ENCODE results near the gene CCDC188. TPM values are rescaled to one million over a fixed set of nuclear protein-coding genes. Genes with fewer than 3 reads are reported as not detected.
A peak's percentile ranks its signal among the peaks of the same experiment; 100 is the strongest.

CCDC188 gene
- total and polyA plus RNA-seq, 9 of the 15 experiments (the other 6 are each of a cell fraction or from before 2014, with no cell fraction given), result not detected

DNA sequence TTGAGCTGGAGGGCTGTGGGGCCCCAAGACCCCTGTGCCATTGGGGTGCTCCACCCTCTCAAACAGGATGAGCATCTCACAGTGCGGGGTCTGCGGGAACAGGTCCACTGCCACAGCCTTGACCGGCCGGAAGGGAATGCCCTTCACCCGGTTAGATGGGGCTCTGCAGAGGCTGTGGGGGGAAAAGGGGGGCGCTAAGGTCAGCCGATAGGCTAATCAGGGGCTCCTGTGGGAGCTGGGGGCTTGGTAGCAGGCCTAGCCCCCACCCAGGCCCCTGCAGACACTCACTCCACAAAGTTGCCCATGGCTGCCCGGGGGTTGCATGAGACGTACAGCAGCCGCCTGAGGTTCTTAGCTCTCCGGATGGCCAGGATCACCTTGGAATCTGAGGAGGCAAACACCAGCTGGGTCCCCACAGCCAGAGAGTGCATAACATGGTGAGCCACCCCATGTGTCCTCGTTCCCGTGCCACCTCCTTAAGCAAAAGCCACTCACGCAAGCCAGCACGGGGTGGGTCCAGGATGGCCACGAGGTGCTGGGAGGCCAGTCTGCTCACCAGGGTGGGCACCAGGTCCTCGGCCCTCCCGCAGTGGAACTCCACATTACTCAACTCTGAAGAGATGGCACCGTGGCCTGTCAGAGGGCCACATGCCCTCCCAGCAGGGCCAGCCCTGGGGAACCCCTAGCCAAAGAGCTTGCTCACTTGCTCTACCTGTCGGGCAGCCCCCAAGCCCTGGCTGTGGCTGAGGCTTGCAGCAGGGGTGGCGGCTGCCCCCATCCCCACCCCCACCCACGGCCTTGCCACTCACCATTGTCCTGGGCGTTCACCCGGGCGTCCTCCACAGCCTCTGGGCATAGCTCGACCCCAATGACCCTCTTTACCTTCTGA lies 38.0 kb downstream of the CCDC188 start (continued):
- TF ChIP-seq, protein P1, sequence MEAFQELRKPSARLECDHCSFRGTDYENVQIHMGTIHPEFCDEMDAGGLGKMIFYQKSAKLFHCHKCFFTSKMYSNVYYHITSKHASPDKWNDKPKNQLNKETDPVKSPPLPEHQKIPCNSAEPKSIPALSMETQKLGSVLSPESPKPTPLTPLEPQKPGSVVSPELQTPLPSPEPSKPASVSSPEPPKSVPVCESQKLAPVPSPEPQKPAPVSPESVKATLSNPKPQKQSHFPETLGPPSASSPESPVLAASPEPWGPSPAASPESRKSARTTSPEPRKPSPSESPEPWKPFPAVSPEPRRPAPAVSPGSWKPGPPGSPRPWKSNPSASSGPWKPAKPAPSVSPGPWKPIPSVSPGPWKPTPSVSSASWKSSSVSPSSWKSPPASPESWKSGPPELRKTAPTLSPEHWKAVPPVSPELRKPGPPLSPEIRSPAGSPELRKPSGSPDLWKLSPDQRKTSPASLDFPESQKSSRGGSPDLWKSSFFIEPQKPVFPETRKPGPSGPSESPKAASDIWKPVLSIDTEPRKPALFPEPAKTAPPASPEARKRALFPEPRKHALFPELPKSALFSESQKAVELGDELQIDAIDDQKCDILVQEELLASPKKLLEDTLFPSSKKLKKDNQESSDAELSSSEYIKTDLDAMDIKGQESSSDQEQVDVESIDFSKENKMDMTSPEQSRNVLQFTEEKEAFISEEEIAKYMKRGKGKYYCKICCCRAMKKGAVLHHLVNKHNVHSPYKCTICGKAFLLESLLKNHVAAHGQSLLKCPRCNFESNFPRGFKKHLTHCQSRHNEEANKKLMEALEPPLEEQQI (IDR thresholded peaks at IDR 0.05), result no peak
- TF ChIP-seq ZNF24 (IDR thresholded peaks at IDR 0.05), result no peak
- TF ChIP-seq, protein P2, sequence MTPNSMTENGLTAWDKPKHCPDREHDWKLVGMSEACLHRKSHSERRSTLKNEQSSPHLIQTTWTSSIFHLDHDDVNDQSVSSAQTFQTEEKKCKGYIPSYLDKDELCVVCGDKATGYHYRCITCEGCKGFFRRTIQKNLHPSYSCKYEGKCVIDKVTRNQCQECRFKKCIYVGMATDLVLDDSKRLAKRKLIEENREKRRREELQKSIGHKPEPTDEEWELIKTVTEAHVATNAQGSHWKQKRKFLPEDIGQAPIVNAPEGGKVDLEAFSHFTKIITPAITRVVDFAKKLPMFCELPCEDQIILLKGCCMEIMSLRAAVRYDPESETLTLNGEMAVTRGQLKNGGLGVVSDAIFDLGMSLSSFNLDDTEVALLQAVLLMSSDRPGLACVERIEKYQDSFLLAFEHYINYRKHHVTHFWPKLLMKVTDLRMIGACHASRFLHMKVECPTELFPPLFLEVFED (CRISPR knock-in tag; conservative IDR thresholded peaks at IDR 0.05), result 0 out of 2 replicates have a peak, but pooled peaks have one; percentile 1
- no peak for TF ChIP-seq ADNP (tag; IDR thresholded peaks at IDR 0.05)
- TF ChIP-seq, protein P3, sequence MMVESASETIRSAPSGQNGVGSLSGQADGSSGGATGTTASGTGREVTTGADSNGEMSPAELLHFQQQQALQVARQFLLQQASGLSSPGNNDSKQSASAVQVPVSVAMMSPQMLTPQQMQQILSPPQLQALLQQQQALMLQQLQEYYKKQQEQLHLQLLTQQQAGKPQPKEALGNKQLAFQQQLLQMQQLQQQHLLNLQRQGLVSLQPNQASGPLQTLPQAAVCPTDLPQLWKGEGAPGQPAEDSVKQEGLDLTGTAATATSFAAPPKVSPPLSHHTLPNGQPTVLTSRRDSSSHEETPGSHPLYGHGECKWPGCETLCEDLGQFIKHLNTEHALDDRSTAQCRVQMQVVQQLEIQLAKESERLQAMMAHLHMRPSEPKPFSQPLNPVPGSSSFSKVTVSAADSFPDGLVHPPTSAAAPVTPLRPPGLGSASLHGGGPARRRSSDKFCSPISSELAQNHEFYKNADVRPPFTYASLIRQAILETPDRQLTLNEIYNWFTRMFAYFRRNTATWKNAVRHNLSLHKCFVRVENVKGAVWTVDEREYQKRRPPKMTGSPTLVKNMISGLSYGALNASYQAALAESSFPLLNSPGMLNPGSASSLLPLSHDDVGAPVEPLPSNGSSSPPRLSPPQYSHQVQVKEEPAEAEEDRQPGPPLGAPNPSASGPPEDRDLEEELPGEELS (CRISPR knock-in tag; IDR thresholded peaks at IDR 0.05; ENCODE audit: borderline replicate concordance), result no peak
- TF ChIP-seq PTBP1 (IDR thresholded peaks at IDR 0.05; ENCODE audit: low read depth, low read length), result no peak
- peak; percentile 12 for TF ChIP-seq SUPT5H (IDR thresholded peaks at IDR 0.05)
- TF ChIP-seq, protein P4, sequence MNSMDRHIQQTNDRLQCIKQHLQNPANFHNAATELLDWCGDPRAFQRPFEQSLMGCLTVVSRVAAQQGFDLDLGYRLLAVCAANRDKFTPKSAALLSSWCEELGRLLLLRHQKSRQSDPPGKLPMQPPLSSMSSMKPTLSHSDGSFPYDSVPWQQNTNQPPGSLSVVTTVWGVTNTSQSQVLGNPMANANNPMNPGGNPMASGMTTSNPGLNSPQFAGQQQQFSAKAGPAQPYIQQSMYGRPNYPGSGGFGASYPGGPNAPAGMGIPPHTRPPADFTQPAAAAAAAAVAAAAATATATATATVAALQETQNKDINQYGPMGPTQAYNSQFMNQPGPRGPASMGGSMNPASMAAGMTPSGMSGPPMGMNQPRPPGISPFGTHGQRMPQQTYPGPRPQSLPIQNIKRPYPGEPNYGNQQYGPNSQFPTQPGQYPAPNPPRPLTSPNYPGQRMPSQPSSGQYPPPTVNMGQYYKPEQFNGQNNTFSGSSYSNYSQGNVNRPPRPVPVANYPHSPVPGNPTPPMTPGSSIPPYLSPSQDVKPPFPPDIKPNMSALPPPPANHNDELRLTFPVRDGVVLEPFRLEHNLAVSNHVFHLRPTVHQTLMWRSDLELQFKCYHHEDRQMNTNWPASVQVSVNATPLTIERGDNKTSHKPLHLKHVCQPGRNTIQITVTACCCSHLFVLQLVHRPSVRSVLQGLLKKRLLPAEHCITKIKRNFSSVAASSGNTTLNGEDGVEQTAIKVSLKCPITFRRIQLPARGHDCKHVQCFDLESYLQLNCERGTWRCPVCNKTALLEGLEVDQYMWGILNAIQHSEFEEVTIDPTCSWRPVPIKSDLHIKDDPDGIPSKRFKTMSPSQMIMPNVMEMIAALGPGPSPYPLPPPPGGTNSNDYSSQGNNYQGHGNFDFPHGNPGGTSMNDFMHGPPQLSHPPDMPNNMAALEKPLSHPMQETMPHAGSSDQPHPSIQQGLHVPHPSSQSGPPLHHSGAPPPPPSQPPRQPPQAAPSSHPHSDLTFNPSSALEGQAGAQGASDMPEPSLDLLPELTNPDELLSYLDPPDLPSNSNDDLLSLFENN (IDR thresholded peaks at IDR 0.05; ENCODE audit: low read depth in 2 of 2, low read length in 2 of 2), result no peak
- TF ChIP-seq, protein P5, sequence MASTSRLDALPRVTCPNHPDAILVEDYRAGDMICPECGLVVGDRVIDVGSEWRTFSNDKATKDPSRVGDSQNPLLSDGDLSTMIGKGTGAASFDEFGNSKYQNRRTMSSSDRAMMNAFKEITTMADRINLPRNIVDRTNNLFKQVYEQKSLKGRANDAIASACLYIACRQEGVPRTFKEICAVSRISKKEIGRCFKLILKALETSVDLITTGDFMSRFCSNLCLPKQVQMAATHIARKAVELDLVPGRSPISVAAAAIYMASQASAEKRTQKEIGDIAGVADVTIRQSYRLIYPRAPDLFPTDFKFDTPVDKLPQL (IDR thresholded peaks at IDR 0.05; ENCODE audit: extremely low read depth, insufficient read length), result no peak
- TF ChIP-seq SP2 (IDR thresholded peaks at IDR 0.05; ENCODE audit: extremely low read depth, low read depth, low read length, poor library complexity, severe bottlenecking), result no peak
- TF ChIP-seq SLC30A9 (CRISPR knock-in tag; IDR thresholded peaks at IDR 0.05), result 0 out of 2 replicates have a peak, but pooled peaks have one; percentile 63
- TF ChIP-seq FOXJ2 (tag; IDR thresholded peaks at IDR 0.05), result no peak
- no peak for TF ChIP-seq ZNF384 (IDR thresholded peaks at IDR 0.05; ENCODE audit: low read depth, low read length)
- no peak for TF ChIP-seq HDAC1 (IDR thresholded peaks at IDR 0.05)
- TF ChIP-seq TRIM24 (IDR thresholded peaks at IDR 0.05), result no peak
- TF ChIP-seq MCM2 (IDR thresholded peaks at IDR 0.05; ENCODE audit: low read depth), result no peak
- no peak for TF ChIP-seq XRCC3 (IDR thresholded peaks at IDR 0.05)
- no peak for TF ChIP-seq ZNF23 (CRISPR knock-in tag; IDR thresholded peaks at IDR 0.05)
